Hepatocyte (in vitro differentiated cells): Measurements from ENCODE around the gene CDK6. TPM values are rescaled to one million over a fixed set of nuclear protein-coding genes. Genes with fewer than 3 reads are reported as not detected.

Experiments
- DNase-seq: peaks from one replicate; pipeline ENCODE4 v3.0.0-alpha.2; 2016; ENCODE audit warnings: low spot score
- H2AFZ ChIP-seq: fragments of 200-600 bp; sonication (generic); 2 replicates; pipeline ENCODE4 v1.6.0; 2016; ENCODE audit warnings: antibody characterized with exemption, mild to moderate bottlenecking
- H3K27ac ChIP-seq: fragments of 200-600 bp; sonication (generic); 2 replicates; pipeline ENCODE4 v1.5.1; 2016; ENCODE audit warnings: mild to moderate bottlenecking
- H3K27me3 ChIP-seq: fragments of 200-600 bp; sonication (generic); 2 replicates; pipeline ENCODE4 v1.6.1; 2016
- H3K36me3 ChIP-seq: fragments of 200-600 bp; sonication (generic); replicated peaks from 2 replicates; pipeline ENCODE4 v1.5.1; 2016; ENCODE audit warnings: low read depth; ENCODE audit not compliant: insufficient read depth
- H3K4me1 ChIP-seq: fragments of 200-600 bp; sonication (generic); 2 replicates; pipeline ENCODE4 v1.5.1; 2016; ENCODE audit warnings: mild to moderate bottlenecking, moderate library complexity; ENCODE audit not compliant: insufficient read depth
- H3K4me2 ChIP-seq: fragments of 200-600 bp; sonication (generic); 2 replicates; pipeline ENCODE4 v1.6.0; 2016
- H3K4me3 ChIP-seq: fragments of 200-600 bp; sonication (generic); 2 replicates; pipeline ENCODE4 v1.5.1; 2016; ENCODE audit warnings: mild to moderate bottlenecking
- H3K79me2 ChIP-seq: fragments of 200-600 bp; sonication (generic); 2 replicates; pipeline ENCODE4 v1.6.0; 2017; ENCODE audit warnings: mild to moderate bottlenecking
- H3K9me2 ChIP-seq: fragments of 200-600 bp; sonication (generic); replicated peaks from 2 replicates; pipeline ENCODE4 v1.6.0; 2017; ENCODE audit warnings: mild to moderate bottlenecking; ENCODE audit not compliant: insufficient read depth
- H3K9me3 ChIP-seq: fragments of 200-600 bp; sonication (generic); 2 replicates; pipeline ENCODE4 v1.5.1; 2016; ENCODE audit warnings: low read depth, mild to moderate bottlenecking
- H4K20me1 ChIP-seq: fragments of 200-600 bp; sonication (generic); 2 replicates; pipeline ENCODE4 v1.6.0; 2016; ENCODE audit warnings: mild to moderate bottlenecking; ENCODE audit not compliant: insufficient read depth, poor library complexity, severe bottlenecking
- CTCF ChIP-seq: fragments of 200-600 bp; sonication (generic); IDR thresholded peaks from 2 replicates; pipeline ENCODE4 v1.5.1; 2016; ENCODE audit warnings: antibody characterized with exemption, mild to moderate bottlenecking; ENCODE audit not compliant: poor library complexity
- EZH2 ChIP-seq: fragments of 200-600 bp; sonication (generic); IDR thresholded peaks from 2 replicates; pipeline ENCODE4 v1.6.1; 2016; ENCODE audit warnings: antibody characterized with exemption, mild to moderate bottlenecking, borderline replicate concordance
- EZH2phosphoT487 ChIP-seq: fragments of 200-600 bp; sonication (generic); IDR thresholded peaks from one replicate; pipeline ENCODE4 v1.6.1; 2018; ENCODE audit warnings: antibody characterized with exemption, mild to moderate bottlenecking, low read depth, moderate library complexity; ENCODE audit not compliant: unreplicated experiment, severe bottlenecking
- WGBS: methylation state at CpG from one replicate; pipeline ENCODE4 v1.1.6; 2016; ENCODE audit warnings: low lambda C conversion rate; ENCODE audit errors: missing lambda C conversion rate; 5-methylcytosine and 5-hydroxymethylcytosine counted together
- polyA plus RNA-seq: library from polyadenylated mRNA; unstranded; fragments of >200 nt; fragmentation: Nextera tagmentation; extraction: Ambion mirVana; gene quantifications from 2 replicates; pipeline ENCODE4 v1.2.1, GENCODE V29; 2016
- total RNA-seq: library from RNA; depleted of rRNA; stranded (reverse); fragments of >200 nt; gene quantifications from 2 replicates; pipeline ENCODE4 v1.2.3, GENCODE V29; 2014

The CDK6 gene
- total and polyA plus RNA-seq, 2 experiments from 2014 or later: 18.7 to 64.5 TPM

- Histone ChIP-seq H3K36me3 (no peaks in the 10 kb centered on the region), H3K4me2 (peak overlapping the region; percentile 3), H4K20me1 (peaks cover 5% of the 10 kb centered on the region), H3K79me2 (peaks cover 96% of the 10 kb centered on the region), H3K27ac (no peak overlapping the region), H2AFZ (no peak overlapping the region), H3K4me3 (no peak overlapping the region), H3K9me2 (no peaks in the 10 kb centered on the region), H3K27me3 (no peaks in the 10 kb centered on the region), H3K4me1 (peaks cover 7% of the 10 kb centered on the region), H3K9me3 (no peaks in the 10 kb centered on the region)
- 37% methylated on average over 4 of the region's 4 CpGs for WGBS
- no peak for TF ChIP-seq EZH2phosphoT487
- no peak for TF ChIP-seq CTCF
- no peak for TF ChIP-seq EZH2
- no peak for DNase-seq
Measured at GRCh38 chr7:92802406-92802805, 34.0 kb downstream of the CDK6 start.

GRCh38 chr7:92799446-92800211 lies 36.7 kb downstream of the CDK6 start:
- TF ChIP-seq EZH2phosphoT487: no peak
- TF ChIP-seq EZH2: no peak
- no peak for TF ChIP-seq CTCF
- Histone ChIP-seq H3K4me1 (peaks cover 21% of the 10 kb centered on the region), H4K20me1 (peaks cover 8% of the 10 kb centered on the region), H2AFZ (no peak overlapping the region), H3K4me3 (no peak overlapping the region), H3K79me2 (peaks cover 96% of the 10 kb centered on the region), H3K27ac (no peak overlapping the region), H3K9me2 (no peaks in the 10 kb centered on the region), H3K9me3 (no peaks in the 10 kb centered on the region), H3K4me2 (no peak overlapping the region), H3K36me3 (no peaks in the 10 kb centered on the region), H3K27me3 (no peaks in the 10 kb centered on the region)
- 97% methylated on average over 3 of the region's 3 CpGs for WGBS
- DNase-seq: no peak

GRCh38 chr7:92798517-92799249 lies 37.7 kb downstream of the CDK6 start:
- no peak overlapping the region for H3K27ac ChIP-seq
- peaks cover 8% of the 10 kb centered on the region for H4K20me1 ChIP-seq
- H2AFZ ChIP-seq: no peak overlapping the region
- no peak overlapping the region for H3K4me3 ChIP-seq
- H3K27me3 ChIP-seq: no peaks in the 10 kb centered on the region
- no peaks in the 10 kb centered on the region for H3K9me3 ChIP-seq
- no peaks in the 10 kb centered on the region for H3K9me2 ChIP-seq
- H3K36me3 ChIP-seq: no peaks in the 10 kb centered on the region
- H3K4me1 ChIP-seq: peaks cover 26% of the 10 kb centered on the region
- peaks cover 96% of the 10 kb centered on the region for H3K79me2 ChIP-seq
- TF ChIP-seq EZH2phosphoT487: no peak
- TF ChIP-seq EZH2: no peak
- TF ChIP-seq CTCF: no peak
- 73% methylated on average over 1 of the region's 1 CpG for WGBS
- DNase-seq: no peak
- H3K4me2 ChIP-seq: no peak overlapping the region
